IPS DF 6.9 (cell line): Measurements from ENCODE around the gene EXOC6B.
"Not testable (repeated sequence)": the region's sequence is repeated elsewhere in the genome, so short reads cannot be mapped to it uniquely, and the experiment has no call there.

Source experiments
- DNase-seq: peaks from one replicate; pipeline ENCODE4 v3.0.0-alpha.2; 2013; ENCODE audit warnings: low read depth, low spot score
- H3K27ac ChIP-seq: one replicate; pipeline ENCODE4 v1.5.1; 2013; ENCODE audit warnings: low read length, control low read depth
- H3K27me3 ChIP-seq: 2 replicates; pipeline ENCODE4 v1.6.1; 2013; ENCODE audit warnings: mild to moderate bottlenecking, low read length; ENCODE audit not compliant: control insufficient read depth, insufficient read depth
- H3K36me3 ChIP-seq: 2 replicates; pipeline ENCODE4 v1.6.1; 2013; ENCODE audit warnings: low read length; ENCODE audit not compliant: control insufficient read depth, insufficient read depth
- H3K4me1 ChIP-seq: 2 replicates; pipeline ENCODE4 v1.6.1; 2013; ENCODE audit warnings: low read length; ENCODE audit not compliant: control insufficient read depth, insufficient read depth
- H3K4me3 ChIP-seq: 2 replicates; pipeline ENCODE4 v1.5.1; 2013; ENCODE audit warnings: mild to moderate bottlenecking, low read length
- H3K9me3 ChIP-seq: 2 replicates; pipeline ENCODE4 v1.6.1; 2013; ENCODE audit warnings: low read length, inconsistent platforms; ENCODE audit not compliant: control insufficient read depth, insufficient read depth
- WGBS: extraction: QIAGEN DNeasy Blood & Tissue Kit; methylation state at CpG from one replicate; pipeline ENCODE4 v1.1.7; 2013; ENCODE audit warnings: mixed read lengths, missing lambda C conversion rate; ENCODE audit not compliant: insufficient read length, insufficient coverage; 5-methylcytosine and 5-hydroxymethylcytosine counted together

Gene EXOC6B

GRCh38 chr2:72607189-72607588 is 218.6 kb downstream of the EXOC6B start:
- H3K27me3 ChIP-seq, result no peaks in the 10 kb centered on the region
- no peak overlapping the region for H3K27ac ChIP-seq
- H3K4me1 ChIP-seq, result no peaks in the 10 kb centered on the region
- no peak overlapping the region for H3K4me3 ChIP-seq
- no CpG with 5 or more reads among the region's 2 CpGs for WGBS
- no peaks in the 10 kb centered on the region for H3K36me3 ChIP-seq
- no peak for DNase-seq
- H3K9me3 ChIP-seq, result no peaks in the 10 kb centered on the region

GRCh38 chr2:72605836-72606442 is 219.9 kb downstream of the EXOC6B start:
- DNase-seq, result no peak
- Histone ChIP-seq H3K4me3 (no peak overlapping the region), H3K27ac (no peak overlapping the region), H3K4me1 (no peaks in the 10 kb centered on the region), H3K36me3 (no peaks in the 10 kb centered on the region), H3K27me3 (no peaks in the 10 kb centered on the region), H3K9me3 (no peaks in the 10 kb centered on the region)
- 100% methylated on average over 1 of the region's 3 CpGs for WGBS

GRCh38 chr2:72604468-72604867 is 221.4 kb downstream of the EXOC6B start:
- H3K9me3 ChIP-seq, result no peaks in the 10 kb centered on the region
- H3K36me3 ChIP-seq, result no peaks in the 10 kb centered on the region
- no peak for DNase-seq

GRCh38 chr2:72603481-72603880 is 222.4 kb downstream of the EXOC6B start:
- Histone ChIP-seq H3K4me1 (no peaks in the 10 kb centered on the region), H3K4me3 (no peak overlapping the region), H3K9me3 (no peaks in the 10 kb centered on the region), H3K27me3 (no peaks in the 10 kb centered on the region), H3K36me3 (no peaks in the 10 kb centered on the region), H3K27ac (no peak overlapping the region)
- no peak for DNase-seq
- WGBS, result no CpG with 5 or more reads among the region's 2 CpGs

More at GRCh38 chr2:72604468-72604867, 221.4 kb downstream of the EXOC6B start:
- Histone ChIP-seq H3K27me3 (no peaks in the 10 kb centered on the region), H3K4me3 (no peak overlapping the region), H3K4me1 (no peaks in the 10 kb centered on the region), H3K27ac (no peak overlapping the region)

- no peaks in the 10 kb centered on the region for H3K27me3 ChIP-seq
- no peak overlapping the region for H3K27ac ChIP-seq
- no peaks in the 10 kb centered on the region for H3K36me3 ChIP-seq
- H3K4me1 ChIP-seq, result no peaks in the 10 kb centered on the region
- no peaks in the 10 kb centered on the region for H3K9me3 ChIP-seq
- no peak overlapping the region for H3K4me3 ChIP-seq
- WGBS, result no CpG with 5 or more reads among the region's 3 CpGs
- DNase-seq, result no peak
Observed at GRCh38 chr2:72602711-72603110, 223.1 kb downstream of the EXOC6B start.

- H3K4me1 ChIP-seq, result no peaks in the 10 kb centered on the region
- no peaks in the 10 kb centered on the region for H3K36me3 ChIP-seq
- H3K27ac ChIP-seq, result no peak overlapping the region
- H3K4me3 ChIP-seq, result no peak overlapping the region
- no peaks in the 10 kb centered on the region for H3K9me3 ChIP-seq
- no peak for DNase-seq
- no peaks in the 10 kb centered on the region for H3K27me3 ChIP-seq
- WGBS, result no CpG with 5 or more reads among the region's 1 CpG
Observed at GRCh38 chr2:72602095-72602494, 223.7 kb downstream of the EXOC6B start.

GRCh38 chr2:72583836-72584235 is 242.0 kb downstream of the EXOC6B start:
- not testable (repeated sequence) for H3K27ac ChIP-seq, H3K27me3 ChIP-seq, DNase-seq, H3K4me3 ChIP-seq, H3K4me1 ChIP-seq, H3K36me3 ChIP-seq, H3K9me3 ChIP-seq
- WGBS, result no CpG with 5 or more reads among the region's 4 CpGs

- no CpG with 5 or more reads among the region's 1 CpG for WGBS
Observed at GRCh38 chr2:72583376-72583775, 242.5 kb downstream of the EXOC6B start.

GRCh38 chr2:72581560-72582181 is 244.2 kb downstream of the EXOC6B start:
- no CpG with 5 or more reads among the region's 5 CpGs for WGBS
- H3K9me3 ChIP-seq, result no peaks in the 10 kb centered on the region
- no peak overlapping the region for H3K4me3 ChIP-seq
- no peaks in the 10 kb centered on the region for H3K36me3 ChIP-seq
- no peaks in the 10 kb centered on the region for H3K27me3 ChIP-seq
- no peaks in the 10 kb centered on the region for H3K4me1 ChIP-seq
- peak; percentile 13 for DNase-seq
- H3K27ac ChIP-seq, result no peak overlapping the region

More at GRCh38 chr2:72583376-72583775, 242.5 kb downstream of the EXOC6B start:
- Histone ChIP-seq H3K4me3 (no peak overlapping the region), H3K36me3 (no peaks in the 10 kb centered on the region), H3K9me3 (no peaks in the 10 kb centered on the region), H3K27ac (no peak overlapping the region), H3K4me1 (no peaks in the 10 kb centered on the region), H3K27me3 (no peaks in the 10 kb centered on the region)
- DNase-seq, result no peak

GRCh38 chr2:72579591-72580180 is 246.1 kb downstream of the EXOC6B start:
- H3K9me3 ChIP-seq, result no peaks in the 10 kb centered on the region
- no peaks in the 10 kb centered on the region for H3K27me3 ChIP-seq
- DNase-seq, result no peak
- H3K4me1 ChIP-seq, result no peaks in the 10 kb centered on the region
- no peak overlapping the region for H3K27ac ChIP-seq
- WGBS, result no CpG with 5 or more reads among the region's 1 CpG
- no peaks in the 10 kb centered on the region for H3K36me3 ChIP-seq
- H3K4me3 ChIP-seq, result no peak overlapping the region

- Histone ChIP-seq H3K36me3 (no peaks in the 10 kb centered on the region), H3K4me3 (no peak overlapping the region), H3K9me3 (no peaks in the 10 kb centered on the region), H3K4me1 (no peaks in the 10 kb centered on the region), H3K27ac (no peak overlapping the region), H3K27me3 (no peaks in the 10 kb centered on the region)
- DNase-seq, result no peak
Observed at GRCh38 chr2:72576861-72577260, 249.0 kb downstream of the EXOC6B start.
